Measurements from ENCODE around the gene FAM117A.

FAM117A gene

DNA sequence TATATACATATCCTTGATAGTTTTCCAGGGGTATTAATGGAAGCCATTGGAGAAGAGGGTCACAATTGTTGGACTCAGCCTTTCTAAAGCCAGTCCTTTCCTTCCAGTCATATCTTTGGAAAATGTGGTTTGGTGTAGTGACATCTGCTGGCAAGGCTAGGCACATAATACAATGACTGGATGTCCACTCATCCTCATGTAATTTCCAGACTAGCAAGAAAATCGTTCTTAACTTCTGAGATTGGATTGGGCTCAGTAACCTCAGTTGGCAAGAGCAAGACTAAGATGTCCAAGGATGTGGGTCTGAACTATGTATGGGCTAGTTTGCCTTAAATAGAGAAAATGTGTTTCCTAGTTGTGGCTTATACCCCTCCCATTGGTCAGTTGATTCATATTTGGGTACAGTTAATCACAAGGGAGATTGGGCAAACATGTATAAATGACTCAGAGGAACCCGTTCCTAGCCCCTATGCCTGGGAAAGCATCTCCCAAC lies 15.9 kb upstream of the FAM117A start:
- TF ChIP-seq, protein P1, sequence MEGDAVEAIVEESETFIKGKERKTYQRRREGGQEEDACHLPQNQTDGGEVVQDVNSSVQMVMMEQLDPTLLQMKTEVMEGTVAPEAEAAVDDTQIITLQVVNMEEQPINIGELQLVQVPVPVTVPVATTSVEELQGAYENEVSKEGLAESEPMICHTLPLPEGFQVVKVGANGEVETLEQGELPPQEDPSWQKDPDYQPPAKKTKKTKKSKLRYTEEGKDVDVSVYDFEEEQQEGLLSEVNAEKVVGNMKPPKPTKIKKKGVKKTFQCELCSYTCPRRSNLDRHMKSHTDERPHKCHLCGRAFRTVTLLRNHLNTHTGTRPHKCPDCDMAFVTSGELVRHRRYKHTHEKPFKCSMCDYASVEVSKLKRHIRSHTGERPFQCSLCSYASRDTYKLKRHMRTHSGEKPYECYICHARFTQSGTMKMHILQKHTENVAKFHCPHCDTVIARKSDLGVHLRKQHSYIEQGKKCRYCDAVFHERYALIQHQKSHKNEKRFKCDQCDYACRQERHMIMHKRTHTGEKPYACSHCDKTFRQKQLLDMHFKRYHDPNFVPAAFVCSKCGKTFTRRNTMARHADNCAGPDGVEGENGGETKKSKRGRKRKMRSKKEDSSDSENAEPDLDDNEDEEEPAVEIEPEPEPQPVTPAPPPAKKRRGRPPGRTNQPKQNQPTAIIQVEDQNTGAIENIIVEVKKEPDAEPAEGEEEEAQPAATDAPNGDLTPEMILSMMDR (IDR thresholded peaks at IDR 0.05; ENCODE audit: low read depth, low read length, missing control alignments): peak; percentile 50
- no peak overlapping the region for H3K4me3 ChIP-seq (replicated peaks; ENCODE audit: low read depth, low read length)
- no peak for DNase-seq (ENCODE audit: extremely low read depth, low read depth)

DNA sequence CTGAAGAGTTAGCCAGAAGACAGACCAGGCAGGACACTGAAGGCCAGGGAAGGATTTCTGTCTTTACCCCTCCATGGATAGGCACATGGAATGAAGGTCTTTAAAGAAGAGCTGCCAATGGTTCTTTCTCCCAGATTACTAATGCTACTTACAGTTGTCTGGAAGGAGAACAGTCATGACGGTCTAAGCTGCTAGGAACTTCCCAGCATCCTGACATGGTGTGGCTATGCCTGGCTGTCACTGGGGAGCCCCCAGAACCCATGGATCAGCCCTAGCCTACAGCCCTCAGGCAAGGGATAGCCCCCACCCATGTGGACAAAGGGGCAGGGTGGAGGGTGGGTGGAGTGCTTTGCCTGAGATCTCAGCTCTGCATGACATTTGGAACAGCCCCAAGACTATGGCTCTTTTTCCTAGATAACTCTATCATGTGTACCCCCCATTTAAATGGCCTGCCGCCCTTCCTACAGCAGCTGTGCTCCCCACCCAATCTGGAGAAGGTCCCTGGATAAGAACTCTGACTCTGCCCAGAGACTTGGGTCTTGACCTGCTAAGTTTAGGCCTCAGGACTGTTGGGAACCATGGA lies 15.3 kb upstream of the FAM117A start:
- TF ChIP-seq, protein P1 (IDR thresholded peaks at IDR 0.05; ENCODE audit: low read depth, low read length, missing control alignments): no peak
- DNase-seq (ENCODE audit: extremely low read depth, low read depth): no peak
- H3K4me3 ChIP-seq (replicated peaks; ENCODE audit: low read depth, low read length): no peak overlapping the region

DNA sequence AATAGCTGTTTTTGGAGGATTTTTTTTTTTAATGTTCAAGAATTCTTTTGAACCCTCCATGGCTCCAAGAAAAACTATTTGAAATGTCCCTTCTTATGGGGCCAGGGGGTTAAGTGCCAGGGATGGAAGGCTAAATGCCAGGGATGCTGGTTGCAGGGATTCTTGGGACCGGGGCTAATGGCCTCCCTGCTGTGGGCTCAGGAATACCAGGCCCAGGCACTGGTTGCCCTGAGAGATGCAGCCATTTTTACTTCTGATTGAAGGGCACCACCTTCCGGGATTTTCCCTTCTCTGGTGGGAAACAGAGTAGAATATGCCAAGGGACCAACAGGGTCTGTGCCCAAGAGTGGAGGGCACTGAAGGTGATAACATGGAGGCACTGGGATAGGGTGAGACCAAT lies 13.6 kb upstream of the FAM117A start:
- no peak for DNase-seq (ENCODE audit: extremely low read depth, low read depth)
- TF ChIP-seq, protein P1 (IDR thresholded peaks at IDR 0.05; ENCODE audit: low read depth, low read length, missing control alignments): no peak

DNA sequence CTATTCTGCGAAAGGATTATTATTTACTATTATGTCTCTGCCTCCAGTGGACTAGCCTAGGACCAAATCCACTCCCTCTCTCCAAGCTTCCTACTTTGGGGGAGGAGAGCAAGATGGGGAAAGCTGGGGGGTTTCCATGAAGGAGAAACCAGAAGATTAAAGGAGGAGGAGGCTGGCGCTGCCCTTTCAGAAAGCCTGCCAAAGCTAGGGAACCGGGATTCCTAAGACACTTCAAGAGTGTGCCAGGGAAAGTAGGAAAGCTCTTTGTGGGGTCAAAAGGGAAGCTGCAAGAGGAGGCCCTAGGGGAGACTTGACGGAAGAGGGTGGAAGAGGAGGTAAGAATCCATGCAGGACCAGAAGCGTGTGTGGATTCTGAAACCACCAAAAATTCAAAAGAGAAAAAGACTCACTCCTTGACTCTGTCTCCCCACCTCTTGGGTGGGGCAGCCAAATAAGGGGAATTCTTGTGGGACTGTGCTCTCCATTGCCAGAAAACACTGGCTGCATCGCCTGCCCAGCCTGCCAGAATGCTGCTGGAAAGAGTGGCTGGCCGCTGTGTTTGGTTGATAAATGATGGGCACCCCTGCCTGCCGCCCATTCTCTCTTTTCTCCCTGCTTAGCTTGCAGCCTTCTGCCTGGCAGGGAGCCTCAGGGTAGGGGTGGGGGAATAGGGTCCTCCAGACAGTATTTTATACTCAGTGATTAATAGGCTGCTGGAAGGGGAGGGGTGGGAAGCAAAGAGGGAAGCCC lies 12.8 kb upstream of the FAM117A start:
- no peak overlapping the region for H3K4me3 ChIP-seq (replicated peaks; ENCODE audit: low read depth, low read length)
- DNase-seq (ENCODE audit: extremely low read depth, low read depth): no peak
- TF ChIP-seq, protein P1 (IDR thresholded peaks at IDR 0.05; ENCODE audit: low read depth, low read length, missing control alignments): no peak

More for the DNA sequence above, 13.6 kb upstream of the FAM117A start:
- H3K4me3 ChIP-seq (replicated peaks; ENCODE audit: low read depth, low read length): no peak overlapping the region

DNA sequence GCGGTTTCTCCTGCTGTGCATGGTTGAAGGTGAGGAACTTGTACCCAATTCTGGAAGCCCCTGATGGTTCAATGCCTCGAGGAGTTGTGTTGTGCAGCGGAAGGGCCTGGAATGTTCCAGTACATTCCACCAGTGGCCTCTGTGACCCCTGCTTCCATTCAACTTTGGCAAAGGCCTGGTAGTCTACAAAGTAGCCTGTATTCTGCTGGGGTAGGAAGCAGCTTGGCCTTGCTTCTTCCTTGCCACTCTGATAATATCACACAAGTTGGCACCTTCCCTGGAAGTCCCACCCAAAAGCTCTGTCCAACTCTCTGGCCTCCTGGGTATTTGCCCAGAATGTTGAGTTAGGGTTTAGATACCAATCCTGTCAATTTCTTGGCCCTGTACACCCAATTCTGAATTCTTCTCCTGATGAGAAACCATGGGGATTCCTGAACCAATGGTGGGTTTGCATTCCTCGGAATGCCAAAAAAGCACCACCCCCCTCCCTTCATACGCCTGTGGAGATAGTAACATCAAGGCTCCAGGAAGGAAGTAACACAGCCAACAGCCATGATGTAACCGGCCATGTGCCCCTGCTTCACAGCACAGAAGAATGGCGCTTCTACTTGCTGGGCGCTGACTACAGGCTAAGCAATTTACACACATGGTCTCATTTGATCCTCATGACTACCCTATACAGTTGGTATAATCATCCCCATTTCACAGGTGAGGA lies 11.8 kb upstream of the FAM117A start:
- H3K4me3 ChIP-seq (replicated peaks; ENCODE audit: low read depth, low read length): no peak overlapping the region
- DNase-seq (ENCODE audit: extremely low read depth, low read depth): no peak
- TF ChIP-seq, protein P1 (IDR thresholded peaks at IDR 0.05; ENCODE audit: low read depth, low read length, missing control alignments): no peak

DNA sequence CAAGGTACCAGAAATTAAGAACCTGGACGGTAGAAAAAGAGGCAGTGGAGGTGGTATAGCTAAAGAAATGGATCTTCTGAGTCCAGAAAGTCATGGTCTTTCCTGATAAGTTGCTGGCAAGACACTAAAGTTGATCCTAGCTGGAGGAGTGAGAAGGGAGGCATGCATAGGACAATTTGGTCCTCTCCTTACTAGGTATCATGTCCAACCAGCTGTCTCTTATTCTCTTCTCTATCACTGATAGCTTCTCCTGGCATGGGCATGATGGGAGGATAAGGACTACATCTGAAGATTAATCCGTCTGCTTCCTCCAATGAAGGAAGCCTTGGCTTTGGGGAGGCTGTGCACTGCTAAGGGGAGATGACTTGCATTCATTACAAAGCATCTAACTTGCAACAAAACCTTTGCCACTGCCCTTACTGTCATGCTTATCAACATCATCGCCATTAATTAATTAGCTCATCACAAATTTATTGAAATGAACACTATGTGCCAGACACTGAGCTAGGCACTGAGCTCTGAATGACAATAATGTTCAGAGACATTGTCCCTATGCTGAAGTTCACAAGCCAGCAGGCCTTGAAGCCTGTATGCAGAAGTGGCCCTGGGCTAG lies 3.1 kb upstream of the FAM117A start:
- TF ChIP-seq, protein P1 (IDR thresholded peaks at IDR 0.05; ENCODE audit: low read depth, low read length, missing control alignments): no peak
- DNase-seq (ENCODE audit: extremely low read depth, low read depth): no peak
- H3K4me3 ChIP-seq (replicated peaks; ENCODE audit: low read depth, low read length): no peak overlapping the region
